GM19372 (cell line): ENCODE results near the gene EVA1C.
"Not testable (repeated sequence)": the region's sequence is repeated elsewhere in the genome, so short reads cannot be mapped to it uniquely, and the experiment has no call there.

ENCODE experiments used
- ATAC-seq: cut with Tn5 transposase; IDR thresholded peaks from one replicate; pipeline ENCODE4 v1.9.1; 2021; ENCODE audit warnings: mild to moderate bottlenecking, low read depth, moderate library complexity; ENCODE audit not compliant: unreplicated experiment

The EVA1C gene

GRCh38 chr21:32549886-32550285 is 137.4 kb downstream of the EVA1C start:
- ATAC-seq = no peak

DNA sequence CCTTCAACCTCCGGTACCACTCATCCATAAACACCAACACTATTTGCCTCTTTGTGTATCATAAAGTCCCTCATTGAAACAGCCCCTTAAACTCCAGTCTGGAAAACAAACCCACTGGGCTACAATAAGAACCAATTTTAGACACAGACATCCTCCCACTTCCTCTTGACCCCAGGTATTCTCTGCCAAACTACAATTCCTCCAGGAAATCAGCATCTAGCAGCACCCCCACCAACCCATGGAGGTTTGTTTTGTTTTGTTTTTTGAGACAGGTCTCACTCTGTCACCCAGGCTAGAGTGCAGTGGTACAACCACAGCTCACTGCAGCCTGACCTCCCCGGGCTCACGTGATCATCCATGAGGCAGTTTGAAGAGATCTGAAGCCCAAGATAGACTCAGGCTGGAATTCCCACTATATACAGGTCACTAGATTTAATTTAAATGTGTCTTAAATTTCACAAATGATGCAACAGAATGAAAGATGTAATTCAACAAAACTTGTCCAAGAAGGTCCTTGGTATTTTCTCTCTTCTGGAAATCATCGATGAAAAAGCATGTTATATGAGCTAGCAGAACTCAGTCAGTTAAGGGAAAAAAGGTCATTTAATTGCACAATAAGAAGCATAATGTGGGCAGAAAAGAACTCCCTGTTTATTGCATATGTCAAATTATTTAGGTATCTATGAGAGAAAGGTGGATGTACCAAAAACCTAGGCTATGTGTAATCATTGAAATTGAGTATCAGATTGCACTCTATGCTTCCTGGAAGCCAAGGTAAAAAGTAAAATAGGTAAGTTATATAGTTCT is 142.5 kb downstream of the EVA1C start:
- no peak for ATAC-seq

DNA sequence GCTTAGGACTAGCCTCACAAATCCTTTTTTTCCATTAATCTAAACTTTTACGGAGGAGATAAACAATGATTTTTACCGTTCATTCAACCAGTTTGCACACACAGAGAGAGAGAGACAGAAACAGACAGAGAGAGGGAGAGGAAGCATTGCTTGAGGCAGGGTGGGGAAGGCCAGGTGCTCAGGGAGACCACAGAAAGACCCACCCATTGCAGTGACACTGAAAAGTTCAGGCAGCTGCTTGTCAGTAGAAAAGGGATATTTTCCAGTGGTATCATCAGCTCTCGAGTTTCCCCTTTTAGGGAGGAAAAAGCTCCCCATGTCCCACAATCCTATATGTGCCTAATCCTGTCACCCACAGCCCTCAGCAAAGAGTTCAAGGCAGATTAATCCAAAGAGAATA is 145.6 kb downstream of the EVA1C start:
- ATAC-seq = no peak

GRCh38 chr21:32559006-32559610 is 146.6 kb downstream of the EVA1C start:
- no peak for ATAC-seq

- no peak for ATAC-seq
These were observed 148.4 kb downstream of the EVA1C start for GRCh38 chr21:32560896-32561295.

DNA sequence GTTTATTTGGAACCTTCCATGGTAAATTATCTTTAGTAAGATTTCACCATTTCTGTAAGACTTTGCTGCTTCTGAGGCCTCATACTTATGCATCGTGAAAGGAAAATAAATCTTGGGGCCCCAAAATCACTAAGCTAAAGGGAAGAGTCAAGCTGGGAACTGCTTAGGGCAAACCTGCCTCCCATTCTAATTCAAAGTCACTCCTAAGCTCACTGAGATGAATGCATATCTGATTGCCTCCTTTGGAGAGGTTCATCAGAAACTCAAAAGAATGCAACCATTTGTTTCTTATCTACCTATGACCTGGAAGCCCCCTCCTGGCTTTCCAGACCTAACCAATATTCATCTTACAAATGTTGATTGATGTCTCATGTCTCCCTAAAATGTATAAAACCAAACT is 149.0 kb downstream of the EVA1C start:
- ATAC-seq = not testable (repeated sequence)

- no peak for ATAC-seq
These were observed 149.9 kb downstream of the EVA1C start for GRCh38 chr21:32562426-32562825.

DNA sequence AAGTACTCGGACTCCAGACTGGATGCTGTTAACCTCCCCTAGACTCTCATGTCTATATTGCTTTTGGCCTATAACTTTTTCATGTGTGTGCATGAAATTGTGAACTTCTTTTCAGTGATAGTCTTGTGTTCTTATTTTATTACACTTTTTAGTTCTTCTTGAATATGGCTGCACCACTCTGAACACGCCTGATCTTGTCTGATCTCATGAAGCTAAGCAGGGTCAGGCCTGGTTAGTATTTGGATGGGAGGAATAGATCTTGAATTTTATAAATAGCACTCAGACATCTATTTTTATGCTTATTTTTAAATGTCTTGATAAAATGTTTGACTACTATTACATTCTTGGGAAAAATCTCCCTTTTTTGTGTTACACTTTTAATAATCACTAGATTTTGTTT is 150.4 kb downstream of the EVA1C start:
- ATAC-seq = no peak
